Colonic mucosa (tissue), 4 donors: Measurements from ENCODE around the gene MINAR1. TPM values are rescaled to one million over a fixed set of nuclear protein-coding genes. Genes with fewer than 3 reads are reported as not detected.

ENCODE experiments used
- DNase-seq: peaks from one replicate; pipeline ENCODE4 v3.0.0-alpha.2; 2020
- H3K27ac ChIP-seq: fragments of 200-600 bp; one replicate; pipeline ENCODE4 v1.8.0; 2021
- H3K27me3 ChIP-seq: fragments of 200-600 bp; one replicate; pipeline ENCODE4 v1.8.0; 2021
- H3K36me3 ChIP-seq: fragments of 200-600 bp; one replicate; pipeline ENCODE4 v1.8.0; 2021
- H3K4me1 ChIP-seq: fragments of 200-600 bp; one replicate; pipeline ENCODE4 v1.8.0; 2021; ENCODE audit warnings: mild to moderate bottlenecking
- H3K4me3 ChIP-seq: fragments of 200-600 bp; one replicate; pipeline ENCODE4 v1.8.0; 2021
- H3K9ac ChIP-seq, 2 donors: one replicate each; pipeline ENCODE4 v1.7.0; 2013; ENCODE audit warnings: control low read depth in 2 of 2, low read depth in 2 of 2, low read length in 2 of 2
- H3K9me3 ChIP-seq: fragments of 200-600 bp; one replicate; pipeline ENCODE4 v1.8.0; 2021
- intact Hi-C: fragments of 100-400 bp; cut with DNase I; formaldehyde crosslinking; loops from one replicate; pipeline ENCODE4 v1.14.1; 2022
- total RNA-seq, 2 donors: library from RNA; stranded (reverse); fragmentation: NEBNext Ultra II Directional in 1 of 2; extraction: Animal tissue kit (Norgen Biotek cat#: 25700) in 1 of 2; gene quantifications; one replicate each; pipeline ENCODE4 v1.2.1, GENCODE V29; 2021
- TF ChIP-seq, protein P1 (sequence below): fragments of 200-600 bp; IDR thresholded peaks from one replicate; pipeline ENCODE4 v1.8.0; 2022; ENCODE audit warnings: antibody characterized with exemption, mild to moderate bottlenecking
- donor health status: healthy.
- donor health status: DM: no; HTN: no; CAD: no.
- donor health status: DM: no; HTN: no; CAD: no.

The MINAR1 gene
- total RNA-seq, 2 donors from 2014 or later = 0.25 to 0.35 TPM

DNA sequence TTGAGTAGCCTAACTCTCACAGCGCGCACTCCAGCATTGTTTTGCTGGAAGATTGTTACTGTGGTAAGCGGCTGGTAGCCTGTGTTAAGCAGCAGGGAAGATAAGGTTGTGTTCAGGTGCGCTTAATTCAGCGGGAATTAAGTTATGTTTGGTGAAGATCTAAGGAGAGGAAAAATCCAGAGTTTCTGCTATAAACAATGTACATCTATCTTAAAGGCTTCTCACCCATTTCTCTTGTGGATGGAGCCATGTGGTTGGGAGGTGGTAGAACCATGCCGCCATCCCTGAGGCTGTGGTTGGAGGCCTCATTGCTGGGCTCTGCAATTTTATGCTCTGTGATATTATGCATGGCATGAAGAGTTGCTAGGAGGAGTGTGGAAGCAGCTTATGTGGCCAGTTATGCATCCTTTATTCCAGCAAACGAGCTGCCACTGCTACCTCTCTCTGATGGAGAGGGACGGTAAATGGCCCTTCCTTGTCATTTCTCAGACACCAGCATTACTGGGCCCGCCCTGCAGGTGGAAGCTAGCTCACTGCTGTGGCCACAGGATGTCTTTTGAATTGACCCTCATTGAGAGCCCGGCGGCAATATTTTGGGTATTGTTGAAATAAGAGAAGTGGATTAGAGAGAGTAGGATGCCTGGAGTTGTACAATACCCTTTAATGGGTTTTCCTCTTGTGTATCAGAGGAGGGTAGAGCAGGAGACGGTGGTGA lies 1.3 kb downstream of the MINAR1 start:
- Histone ChIP-seq H3K9me3 (no peaks in the 10 kb centered on the region), H3K36me3 (no peaks in the 10 kb centered on the region), H3K4me3 (no peak overlapping the region), H3K27me3 (peaks cover 35% of the 10 kb centered on the region), H3K27ac (no peak overlapping the region), H3K4me1 (no peaks in the 10 kb centered on the region), H3K9ac (no peak overlapping the region)
- no peak for DNase-seq
- intact Hi-C loops = no loop called here
- TF ChIP-seq, protein P1, sequence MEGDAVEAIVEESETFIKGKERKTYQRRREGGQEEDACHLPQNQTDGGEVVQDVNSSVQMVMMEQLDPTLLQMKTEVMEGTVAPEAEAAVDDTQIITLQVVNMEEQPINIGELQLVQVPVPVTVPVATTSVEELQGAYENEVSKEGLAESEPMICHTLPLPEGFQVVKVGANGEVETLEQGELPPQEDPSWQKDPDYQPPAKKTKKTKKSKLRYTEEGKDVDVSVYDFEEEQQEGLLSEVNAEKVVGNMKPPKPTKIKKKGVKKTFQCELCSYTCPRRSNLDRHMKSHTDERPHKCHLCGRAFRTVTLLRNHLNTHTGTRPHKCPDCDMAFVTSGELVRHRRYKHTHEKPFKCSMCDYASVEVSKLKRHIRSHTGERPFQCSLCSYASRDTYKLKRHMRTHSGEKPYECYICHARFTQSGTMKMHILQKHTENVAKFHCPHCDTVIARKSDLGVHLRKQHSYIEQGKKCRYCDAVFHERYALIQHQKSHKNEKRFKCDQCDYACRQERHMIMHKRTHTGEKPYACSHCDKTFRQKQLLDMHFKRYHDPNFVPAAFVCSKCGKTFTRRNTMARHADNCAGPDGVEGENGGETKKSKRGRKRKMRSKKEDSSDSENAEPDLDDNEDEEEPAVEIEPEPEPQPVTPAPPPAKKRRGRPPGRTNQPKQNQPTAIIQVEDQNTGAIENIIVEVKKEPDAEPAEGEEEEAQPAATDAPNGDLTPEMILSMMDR = no peak

DNA sequence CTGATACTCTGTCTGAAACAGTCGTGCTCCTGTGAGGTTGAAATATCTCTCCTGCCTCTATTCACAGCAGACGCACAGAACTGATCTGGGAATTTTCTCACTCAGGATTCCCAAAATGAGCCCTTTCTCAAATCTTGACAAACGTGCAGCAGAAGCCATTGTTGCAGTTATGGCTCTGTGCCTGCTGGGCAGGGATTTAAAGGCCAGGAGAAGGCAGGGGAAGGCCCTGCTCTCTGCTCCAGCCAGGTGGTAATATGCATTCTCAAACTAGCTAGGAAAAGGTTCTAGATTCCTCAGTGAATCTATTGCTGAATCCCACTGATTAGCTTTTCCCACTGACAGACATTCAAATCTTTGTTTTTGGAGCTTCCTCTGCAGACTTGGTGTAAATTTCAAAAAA lies 2.2 kb downstream of the MINAR1 start:
- no peaks in the 10 kb centered on the region for H3K36me3 ChIP-seq
- no peak overlapping the region for H3K9ac ChIP-seq
- no peak overlapping the region for H3K27ac ChIP-seq
- no peaks in the 10 kb centered on the region for H3K4me1 ChIP-seq
- no peaks in the 10 kb centered on the region for H3K9me3 ChIP-seq
- TF ChIP-seq, protein P1 = no peak
- intact Hi-C loops = no loop called here
- DNase-seq = no peak
- H3K27me3 ChIP-seq = peaks cover 35% of the 10 kb centered on the region
- no peak overlapping the region for H3K4me3 ChIP-seq

DNA sequence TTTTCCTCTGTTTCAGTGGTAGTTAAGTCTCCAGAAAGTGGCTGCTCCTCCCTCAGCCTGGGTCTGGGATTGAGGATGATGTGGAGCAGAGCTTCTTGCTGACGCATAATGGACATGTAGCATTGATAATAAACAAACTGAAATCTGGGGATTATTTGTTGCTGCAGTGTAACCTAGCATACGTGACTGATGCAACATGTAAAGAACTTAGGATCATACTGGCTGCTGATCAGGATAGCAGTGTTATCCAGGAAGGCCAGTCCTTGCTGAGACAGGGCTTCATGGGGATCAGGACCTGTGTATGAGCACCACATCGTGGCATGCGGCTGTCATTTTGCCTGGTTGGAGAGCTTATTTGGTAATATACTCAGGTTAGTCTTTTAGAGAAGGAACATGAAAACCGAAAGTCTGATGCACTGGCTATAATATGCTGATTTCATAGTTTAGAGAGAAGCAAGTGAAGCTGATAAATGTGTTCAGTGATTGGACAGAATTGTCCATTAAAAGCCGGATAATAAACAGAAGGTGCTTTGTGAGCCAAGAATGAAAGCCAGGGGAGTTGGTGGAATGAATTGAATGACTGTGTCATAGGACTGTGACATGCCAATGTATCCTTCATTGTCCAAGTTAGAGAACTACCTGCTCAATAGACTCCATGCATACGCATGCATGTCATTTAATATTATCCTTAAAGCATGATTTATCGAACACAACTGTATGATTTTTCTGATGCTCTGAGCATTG lies 4.1 kb downstream of the MINAR1 start:
- peaks cover 27% of the 10 kb centered on the region for H3K27me3 ChIP-seq
- no peaks in the 10 kb centered on the region for H3K9me3 ChIP-seq
- H3K27ac ChIP-seq = no peak overlapping the region
- H3K36me3 ChIP-seq = no peaks in the 10 kb centered on the region
- H3K4me3 ChIP-seq = no peak overlapping the region
- no peak for DNase-seq
- no peak overlapping the region for H3K9ac ChIP-seq
- TF ChIP-seq, protein P1 = no peak
- intact Hi-C loops = no loop called here
- H3K4me1 ChIP-seq = no peaks in the 10 kb centered on the region

DNA sequence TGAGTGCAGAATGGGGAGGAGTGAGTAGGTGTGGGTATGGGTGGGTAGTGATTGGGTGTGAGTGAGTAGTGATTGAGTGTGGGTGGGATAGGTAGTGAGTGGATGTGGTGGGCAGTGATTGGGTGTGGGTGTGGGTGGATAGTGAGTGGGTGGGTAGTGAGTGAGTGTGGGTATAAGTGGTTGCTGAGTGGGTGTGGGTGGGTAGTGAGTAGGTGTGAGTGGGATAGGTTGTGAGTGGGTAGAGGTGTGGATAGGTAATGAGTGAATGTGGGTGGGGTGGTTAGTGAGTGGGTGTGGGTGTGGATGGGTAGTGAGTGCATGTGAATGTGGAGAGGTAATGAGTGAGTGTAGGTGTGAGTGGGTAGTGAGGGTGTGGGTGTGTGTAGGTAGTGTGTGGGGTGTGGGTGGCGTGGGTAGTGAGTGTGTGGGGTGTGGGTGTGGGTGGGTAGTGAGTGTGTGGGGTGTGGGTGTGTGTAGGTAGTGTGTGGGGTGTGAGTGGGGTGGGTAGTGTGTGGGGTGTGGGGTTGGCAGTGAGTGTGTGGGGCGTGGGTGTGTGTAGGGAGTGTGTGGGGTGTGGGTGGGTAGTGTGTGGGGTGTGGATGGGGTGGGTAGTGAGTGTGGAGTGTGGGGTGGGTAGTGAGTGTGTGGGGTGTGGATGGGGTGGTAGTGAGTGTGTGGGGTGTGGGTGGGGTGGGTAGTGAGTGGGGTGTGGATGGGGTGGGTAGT lies 5.3 kb downstream of the MINAR1 start:
- Histone ChIP-seq H3K27me3 (peaks cover 16% of the 10 kb centered on the region), H3K4me3 (no peak overlapping the region), H3K27ac (no peak overlapping the region), H3K9ac (no peak overlapping the region), H3K9me3 (no peaks in the 10 kb centered on the region), H3K36me3 (no peaks in the 10 kb centered on the region), H3K4me1 (no peaks in the 10 kb centered on the region)
- intact Hi-C loops = no loop called here
- DNase-seq = no peak
- TF ChIP-seq, protein P1 = no peak

DNA sequence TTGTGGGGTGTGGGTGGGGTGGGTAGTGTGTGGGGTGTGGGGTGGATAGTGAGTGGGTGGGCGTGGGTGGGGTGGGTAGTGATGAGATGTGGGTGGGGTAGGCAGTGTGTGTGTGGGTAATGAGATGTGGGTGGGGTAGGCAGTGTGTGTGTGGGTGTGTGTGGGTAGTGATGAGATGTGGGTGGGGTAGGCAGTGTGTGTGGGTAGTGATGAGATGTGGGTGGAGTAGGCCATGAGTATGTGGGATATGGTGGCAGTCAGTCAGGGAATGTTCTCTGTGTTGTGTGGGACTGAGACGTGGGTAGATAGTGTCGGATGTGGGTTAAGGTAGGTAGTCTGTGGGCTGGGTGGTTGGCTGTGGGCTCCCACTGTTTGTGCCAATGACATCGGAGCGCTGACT lies 7.1 kb downstream of the MINAR1 start:
- no peaks in the 10 kb centered on the region for H3K4me1 ChIP-seq
- no peak overlapping the region for H3K4me3 ChIP-seq
- intact Hi-C loops = no loop called here
- no peaks in the 10 kb centered on the region for H3K9me3 ChIP-seq
- H3K27me3 ChIP-seq = no peaks in the 10 kb centered on the region
- no peaks in the 10 kb centered on the region for H3K36me3 ChIP-seq
- H3K27ac ChIP-seq = no peak overlapping the region
- H3K9ac ChIP-seq = no peak overlapping the region
- DNase-seq = no peak
- TF ChIP-seq, protein P1 = no peak
